Measurements from ENCODE around the gene MRPS7. TPM values are rescaled to one million over a fixed set of nuclear protein-coding genes. Genes with fewer than 3 reads are reported as not detected.
A peak's percentile ranks its signal among the peaks of the same experiment; 100 is the strongest.

MRPS7 gene
- total and polyA plus RNA-seq, 9 of the 15 experiments (the other 6 are each of a cell fraction or from before 2014, with no cell fraction given), result 107 to 244 (median 132) TPM

- no peak for TF ChIP-seq POLR3A (IDR thresholded peaks at IDR 0.05; ENCODE audit: borderline replicate concordance, extremely low read depth, insufficient read depth, insufficient read length)
- no peak for TF ChIP-seq ZNF507 (tag; conservative IDR thresholded peaks at IDR 0.05)
- no peak for TF ChIP-seq ZNF12 (CRISPR knock-in tag; IDR thresholded peaks at IDR 0.05)
- TF ChIP-seq CHCHD3 (CRISPR knock-in tag; IDR thresholded peaks at IDR 0.05), result no peak
- no peak for TF ChIP-seq TCFL5 (CRISPR knock-in tag; conservative IDR thresholded peaks at IDR 0.05)
- peak; percentile 83; the same call in 1 of the 2 replicates for TF ChIP-seq NR2F6 (CRISPR knock-in tag; IDR thresholded peaks at IDR 0.05)
- TF ChIP-seq MCM2 (IDR thresholded peaks at IDR 0.05; ENCODE audit: low read depth), result no peak
- TF ChIP-seq PCBP1 (IDR thresholded peaks at IDR 0.05; ENCODE audit: low read depth, low read length, poor library complexity, severe bottlenecking), result no peak
- TF ChIP-seq TARDBP (IDR thresholded peaks at IDR 0.05), result no peak
- TF ChIP-seq E2F3 (CRISPR knock-in tag; IDR thresholded peaks at IDR 0.05), result 0 out of 2 replicates have a peak, but pooled peaks have one; percentile 29
- TF ChIP-seq, protein P1, sequence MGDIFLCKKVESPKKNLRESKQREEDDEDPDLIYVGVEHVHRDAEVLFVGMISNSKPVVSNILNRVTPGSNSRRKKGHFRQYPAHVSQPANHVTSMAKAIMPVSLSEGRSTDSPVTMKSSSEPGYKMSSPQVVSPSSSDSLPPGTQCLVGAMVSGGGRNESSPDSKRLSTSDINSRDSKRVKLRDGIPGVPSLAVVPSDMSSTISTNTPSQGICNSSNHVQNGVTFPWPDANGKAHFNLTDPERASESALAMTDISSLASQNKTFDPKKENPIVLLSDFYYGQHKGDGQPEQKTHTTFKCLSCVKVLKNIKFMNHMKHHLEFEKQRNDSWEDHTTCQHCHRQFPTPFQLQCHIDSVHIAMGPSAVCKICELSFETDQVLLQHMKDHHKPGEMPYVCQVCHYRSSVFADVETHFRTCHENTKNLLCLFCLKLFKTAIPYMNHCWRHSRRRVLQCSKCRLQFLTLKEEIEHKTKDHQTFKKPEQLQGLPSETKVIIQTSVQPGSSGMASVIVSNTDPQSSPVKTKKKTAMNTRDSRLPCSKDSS (IDR thresholded peaks at IDR 0.05; ENCODE audit: low read depth, partially characterized antibody), result no peak
- TF ChIP-seq KLF13 (tag; IDR thresholded peaks at IDR 0.05; ENCODE audit: borderline replicate concordance, low read depth), result no peak
- TF ChIP-seq ZNF212 (CRISPR knock-in tag; IDR thresholded peaks at IDR 0.05), result no peak
- TF ChIP-seq SMAD4 (CRISPR knock-in tag; conservative IDR thresholded peaks at IDR 0.05), result no peak
- no peak for TF ChIP-seq MXD1 (CRISPR knock-in tag; IDR thresholded peaks at IDR 0.05; ENCODE audit: borderline replicate concordance, poor library complexity, severe bottlenecking)
- peak; percentile 86; the same call in 1 of the 2 replicates for TF ChIP-seq ZNF395 (CRISPR knock-in tag; IDR thresholded peaks at IDR 0.05)
- TF ChIP-seq, protein P2, sequence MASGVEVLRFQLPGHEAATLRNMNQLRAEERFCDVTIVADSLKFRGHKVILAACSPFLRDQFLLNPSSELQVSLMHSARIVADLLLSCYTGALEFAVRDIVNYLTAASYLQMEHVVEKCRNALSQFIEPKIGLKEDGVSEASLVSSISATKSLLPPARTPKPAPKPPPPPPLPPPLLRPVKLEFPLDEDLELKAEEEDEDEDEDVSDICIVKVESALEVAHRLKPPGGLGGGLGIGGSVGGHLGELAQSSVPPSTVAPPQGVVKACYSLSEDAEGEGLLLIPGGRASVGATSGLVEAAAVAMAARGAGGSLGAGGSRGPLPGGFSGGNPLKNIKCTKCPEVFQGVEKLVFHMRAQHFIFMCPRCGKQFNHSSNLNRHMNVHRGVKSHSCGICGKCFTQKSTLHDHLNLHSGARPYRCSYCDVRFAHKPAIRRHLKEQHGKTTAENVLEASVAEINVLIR (CRISPR knock-in tag; IDR thresholded peaks at IDR 0.05), result no peak
- TF ChIP-seq RERE (CRISPR knock-in tag; IDR thresholded peaks at IDR 0.05; ENCODE audit: borderline replicate concordance), result no peak
- TF ChIP-seq MCM7 (IDR thresholded peaks at IDR 0.05), result no peak
- no peak for TF ChIP-seq ZNF785 (CRISPR knock-in tag; IDR thresholded peaks at IDR 0.05)
Observed at GRCh38 chr17:75270966-75271232, 9.2 kb downstream of the MRPS7 start, which contains the start of gene MIF4GD (continued).

Data from K562 (cell line).